Mesodermal cell (in vitro differentiated cells): Measurements from ENCODE around the gene CCS.

ENCODE experiments used
- H3K27ac ChIP-seq: 2 replicates; pipeline ENCODE4 v1.7.0; 2013; ENCODE audit warnings: mild to moderate bottlenecking, low read depth, low read length, moderate library complexity; ENCODE audit not compliant: severe bottlenecking
- H3K36me3 ChIP-seq: 2 replicates; pipeline ENCODE4 v1.7.1; 2013; ENCODE audit warnings: mild to moderate bottlenecking, low read length, moderate library complexity; ENCODE audit not compliant: control insufficient read depth, insufficient read depth
- H3K4me1 ChIP-seq: one replicate; pipeline ENCODE4 v1.7.1; 2013; ENCODE audit warnings: mild to moderate bottlenecking, low read length; ENCODE audit not compliant: insufficient read depth, control insufficient read depth, poor library complexity, severe bottlenecking
- H3K4me3 ChIP-seq: 2 replicates; pipeline ENCODE4 v1.7.0; 2013; ENCODE audit warnings: low read length, control low read depth, mild to moderate bottlenecking; ENCODE audit not compliant: insufficient read depth, poor library complexity, severe bottlenecking; ENCODE audit errors: extremely low read depth
- H3K9me3 ChIP-seq: 2 replicates; pipeline ENCODE4 v1.7.1; 2013; ENCODE audit warnings: mild to moderate bottlenecking, low read length, moderate library complexity; ENCODE audit not compliant: control insufficient read depth
- WGBS, 2 experiments: methylation state at CpG; one replicate each; pipeline ENCODE4 v1.1.5; 2013; ENCODE audit warnings: missing lambda C conversion rate in 2 of 2; ENCODE audit not compliant: insufficient coverage in 2 of 2; 5-methylcytosine and 5-hydroxymethylcytosine counted together

Gene CCS

DNA sequence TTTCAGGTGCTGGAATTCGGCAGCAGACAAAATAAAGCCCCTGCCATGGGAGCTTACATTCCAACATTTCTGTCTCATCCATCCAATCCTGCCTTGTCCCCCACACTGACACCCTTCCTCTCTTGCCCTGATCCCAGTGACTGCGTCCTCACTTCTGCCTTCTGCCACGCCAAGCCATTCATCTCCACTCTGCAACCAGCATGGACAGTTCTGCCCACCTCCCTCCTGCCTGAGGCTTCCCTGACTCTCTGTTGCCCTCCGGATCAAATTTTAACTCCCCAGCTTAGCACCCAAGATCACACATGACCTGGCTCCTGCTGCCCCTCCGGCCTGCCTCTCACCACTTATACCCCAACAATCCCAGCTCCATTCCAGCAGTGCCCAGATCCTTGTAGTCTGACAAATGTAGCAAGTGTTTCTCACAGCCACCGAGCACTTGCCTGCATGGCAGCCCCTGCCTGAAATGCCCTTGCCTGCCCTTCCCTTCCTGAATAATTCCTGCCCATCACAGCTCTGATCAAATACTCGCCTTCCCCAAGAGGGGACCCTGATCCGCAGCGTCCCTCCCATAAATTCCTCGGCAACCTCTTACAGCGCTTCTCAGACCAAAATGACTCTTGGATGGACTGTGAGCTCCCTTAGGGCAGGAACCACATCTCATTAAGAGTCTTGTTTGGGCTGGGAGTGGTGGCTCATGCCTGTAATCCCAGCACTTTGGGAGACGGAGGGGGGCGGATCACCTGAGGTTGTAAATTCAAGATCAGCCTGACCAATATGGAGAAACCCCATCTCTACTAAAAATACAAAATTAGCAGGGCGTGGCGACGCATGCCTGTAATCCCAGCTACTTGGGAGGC, 44.0 kb upstream of the CCS start:
- WGBS, 2 experiments = 72 to 81% methylated on average over 10 of the region's 16 CpGs
- H3K4me1 ChIP-seq = peaks cover 4% of the 10 kb centered on the region
- H3K9me3 ChIP-seq = no peaks in the 10 kb centered on the region
- H3K4me3 ChIP-seq = no peak overlapping the region
- H3K36me3 ChIP-seq = no peaks in the 10 kb centered on the region
- no peak overlapping the region for H3K27ac ChIP-seq

- Histone ChIP-seq H3K36me3 (no peaks in the 10 kb centered on the region), H3K4me1 (peaks cover 4% of the 10 kb centered on the region), H3K27ac (no peak overlapping the region), H3K4me3 (no peak overlapping the region), H3K9me3 (no peaks in the 10 kb centered on the region)
- 100% methylated on average over 1 of the region's 3 CpGs; no CpG with 5 or more reads in 1 of the 2 experiments for WGBS, 2 experiments
Measured at GRCh38 chr11:66549696-66550095, 43.3 kb upstream of the CCS start.

- Histone ChIP-seq H3K4me3 (no peak overlapping the region), H3K9me3 (no peaks in the 10 kb centered on the region), H3K27ac (no peak overlapping the region), H3K36me3 (no peaks in the 10 kb centered on the region), H3K4me1 (no peaks in the 10 kb centered on the region)
- WGBS, 2 experiments = 86% methylated on average over 3 of the region's 4 CpGs
Measured at GRCh38 chr11:66550887-66551286, 42.1 kb upstream of the CCS start.

DNA sequence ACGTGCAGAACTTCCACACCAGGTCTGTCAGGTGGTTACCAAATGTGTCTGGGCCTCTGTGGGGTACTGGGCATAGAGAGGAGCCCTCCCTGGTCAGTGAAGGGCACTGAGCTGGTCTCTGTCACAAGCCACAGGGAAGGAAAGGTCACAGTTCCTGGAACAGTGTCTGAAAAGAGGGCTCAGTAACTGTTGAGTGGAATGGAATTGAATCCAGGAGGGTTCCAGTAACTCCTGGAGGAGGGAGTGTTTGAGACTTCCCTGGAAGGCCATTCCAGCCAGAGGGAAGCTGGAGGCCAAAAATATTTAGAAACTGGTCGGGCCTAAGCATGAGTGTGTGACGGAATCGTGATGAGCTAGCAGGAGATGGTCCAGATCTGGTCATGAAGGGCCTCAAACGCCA, 38.4 kb upstream of the CCS start:
- Histone ChIP-seq H3K4me1 (no peaks in the 10 kb centered on the region), H3K36me3 (no peaks in the 10 kb centered on the region), H3K9me3 (no peaks in the 10 kb centered on the region), H3K4me3 (no peak overlapping the region), H3K27ac (no peak overlapping the region)
- WGBS, 2 experiments = 87 to 90% methylated on average over 5 of the region's 5 CpGs

- 87 to 95% methylated on average over 3 of the region's 3 CpGs for WGBS, 2 experiments
- no peaks in the 10 kb centered on the region for H3K36me3 ChIP-seq
- no peak overlapping the region for H3K27ac ChIP-seq
- H3K4me3 ChIP-seq = no peak overlapping the region
- no peaks in the 10 kb centered on the region for H3K4me1 ChIP-seq
- H3K9me3 ChIP-seq = no peaks in the 10 kb centered on the region
Measured at GRCh38 chr11:66555416-66555815, 37.6 kb upstream of the CCS start.

GRCh38 chr11:66556086-66556485, 36.9 kb upstream of the CCS start:
- 88 to 90% methylated on average over 7 of the region's 7 CpGs for WGBS, 2 experiments
- Histone ChIP-seq H3K27ac (no peak overlapping the region), H3K9me3 (no peaks in the 10 kb centered on the region), H3K36me3 (no peaks in the 10 kb centered on the region), H3K4me1 (no peaks in the 10 kb centered on the region), H3K4me3 (no peak overlapping the region)

GRCh38 chr11:66557733-66558326, 35.2 kb upstream of the CCS start:
- Histone ChIP-seq H3K4me3 (no peak overlapping the region), H3K27ac (no peak overlapping the region), H3K4me1 (no peaks in the 10 kb centered on the region), H3K9me3 (no peaks in the 10 kb centered on the region), H3K36me3 (no peaks in the 10 kb centered on the region)
- WGBS, 2 experiments = 91 to 97% methylated on average over 14 to 24 of the region's 24 CpGs

DNA sequence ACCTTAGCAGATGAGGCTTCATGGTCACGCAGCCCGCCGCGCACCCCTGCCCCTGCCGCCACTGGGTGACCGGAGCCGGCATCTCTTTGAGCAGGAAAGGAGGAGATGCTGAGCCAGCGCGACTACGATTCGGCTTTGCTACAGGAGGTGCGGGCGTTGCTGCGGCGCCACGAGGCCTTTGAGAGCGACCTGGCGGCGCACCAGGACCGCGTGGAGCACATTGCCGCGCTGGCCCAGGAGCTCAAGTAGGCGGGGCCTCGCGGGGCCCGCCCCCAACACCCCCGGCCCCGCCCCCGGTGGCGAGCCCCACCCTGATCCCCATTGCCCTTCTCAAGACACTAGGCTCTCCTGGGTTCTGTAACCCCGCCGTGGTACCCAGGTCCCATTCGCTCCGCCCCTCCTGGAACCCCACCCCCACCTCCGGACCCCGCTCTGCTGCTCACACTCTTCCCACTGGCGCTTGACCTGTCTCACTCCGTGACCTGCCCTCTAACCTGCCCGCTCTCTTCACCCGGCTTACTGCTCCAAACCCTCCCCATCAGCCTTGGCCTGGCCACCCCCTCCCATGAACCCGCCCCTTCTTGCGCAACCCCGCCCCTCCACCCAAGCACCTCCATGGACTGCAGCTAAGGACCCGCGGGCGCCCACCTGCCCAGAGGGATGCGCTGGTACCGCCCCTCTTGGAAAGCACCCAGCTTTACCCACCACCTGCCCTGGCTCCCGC, 33.7 kb upstream of the CCS start:
- Histone ChIP-seq H3K4me3 (no peak overlapping the region), H3K27ac (no peak overlapping the region), H3K4me1 (no peaks in the 10 kb centered on the region), H3K36me3 (no peaks in the 10 kb centered on the region), H3K9me3 (no peaks in the 10 kb centered on the region)
- WGBS, 2 experiments = 94 to 95% methylated on average over 34 to 43 of the region's 50 CpGs

DNA sequence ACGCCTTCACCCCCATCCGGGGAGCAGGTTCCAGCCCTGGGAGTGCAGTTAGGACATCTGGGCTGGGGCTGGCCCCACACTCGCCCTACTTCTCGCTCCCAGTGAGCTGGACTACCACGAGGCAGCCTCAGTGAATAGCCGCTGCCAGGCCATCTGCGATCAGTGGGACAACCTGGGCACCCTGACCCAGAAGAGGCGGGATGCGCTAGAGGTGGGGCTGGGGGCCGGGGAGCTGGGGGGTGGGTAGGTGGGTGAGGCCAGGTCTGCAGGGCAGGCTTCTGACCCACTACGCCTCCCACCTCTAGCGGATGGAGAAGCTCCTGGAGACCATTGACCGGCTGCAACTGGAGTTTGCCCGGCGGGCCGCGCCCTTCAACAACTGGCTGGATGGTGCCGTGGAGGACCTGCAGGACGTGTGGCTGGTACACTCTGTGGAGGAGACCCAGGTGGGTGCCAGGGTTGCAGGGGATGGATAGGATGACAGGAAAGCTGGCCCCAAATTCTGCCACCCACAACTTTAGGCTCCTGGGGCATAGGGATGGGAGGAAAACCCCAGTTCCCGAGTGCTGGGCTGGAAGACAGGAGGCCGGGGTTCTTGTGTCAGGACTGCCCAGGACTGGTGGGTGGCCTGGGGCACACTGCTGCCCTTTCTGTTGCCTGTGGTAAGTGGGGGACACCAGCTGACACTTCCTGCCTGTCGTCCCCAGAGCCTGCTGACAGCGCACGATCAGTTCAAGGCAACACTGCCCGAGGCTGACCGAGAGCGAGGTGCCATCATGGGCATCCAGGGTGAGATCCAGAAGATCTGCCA, 32.9 kb upstream of the CCS start:
- Histone ChIP-seq H3K4me1 (no peaks in the 10 kb centered on the region), H3K4me3 (no peak overlapping the region), H3K27ac (no peak overlapping the region), H3K36me3 (no peaks in the 10 kb centered on the region), H3K9me3 (no peaks in the 10 kb centered on the region)
- WGBS, 2 experiments = 89 to 91% methylated on average over 19 to 24 of the region's 27 CpGs

GRCh38 chr11:66561178-66561974, 31.6 kb upstream of the CCS start:
- Histone ChIP-seq H3K4me3 (no peak overlapping the region), H3K36me3 (no peaks in the 10 kb centered on the region), H3K9me3 (no peaks in the 10 kb centered on the region), H3K4me1 (no peaks in the 10 kb centered on the region), H3K27ac (no peak overlapping the region)
- 91 to 94% methylated on average over 6 to 12 of the region's 14 CpGs for WGBS, 2 experiments
